Measurements from ENCODE around the gene SCARB1.

DNA sequence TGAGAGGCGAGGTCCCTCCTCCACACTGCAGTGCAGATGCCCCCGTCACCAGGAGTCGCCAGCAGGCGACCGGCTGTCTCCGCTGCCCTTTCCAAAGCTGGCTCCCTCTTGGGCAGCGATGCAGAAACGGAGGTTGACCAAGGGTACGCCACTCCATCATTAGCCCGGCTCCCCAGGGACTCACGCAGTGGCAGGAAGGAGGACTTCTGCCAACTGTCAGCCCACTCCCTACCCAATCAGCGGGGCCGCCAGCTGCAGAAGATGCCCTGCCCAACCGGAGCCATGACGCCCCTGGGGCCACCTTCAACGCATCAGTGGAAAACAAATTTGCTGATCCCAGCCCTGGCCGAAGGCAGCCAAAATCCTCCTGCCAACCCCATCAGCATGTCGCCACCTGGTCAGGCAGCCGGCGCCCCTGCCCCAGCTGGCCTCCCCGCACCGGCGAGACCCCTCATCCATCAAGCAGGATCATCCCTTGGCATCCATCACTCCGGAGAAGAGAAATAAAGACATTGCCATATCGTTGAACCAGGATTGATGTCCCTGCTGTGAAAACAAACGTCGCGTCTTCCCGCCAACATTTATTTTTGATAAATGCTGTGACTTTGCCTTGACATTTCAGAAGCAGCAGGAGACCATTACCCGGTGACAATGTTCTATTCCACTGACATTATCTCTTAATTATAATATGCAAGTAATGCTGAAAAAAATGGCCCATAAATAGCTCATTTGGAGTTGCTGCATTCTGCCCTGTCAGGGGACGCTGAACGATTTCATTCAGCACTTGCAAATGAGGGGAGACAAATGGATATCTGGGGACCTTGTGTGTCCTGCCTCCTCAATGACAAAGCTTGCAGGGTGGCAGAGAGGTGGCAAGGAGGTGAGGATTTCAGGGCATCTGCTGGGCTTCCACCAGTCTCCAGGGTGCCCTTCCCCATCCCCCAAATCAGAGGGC lies 105.1 kb downstream of the SCARB1 start:
- TF ChIP-seq, protein P1, sequence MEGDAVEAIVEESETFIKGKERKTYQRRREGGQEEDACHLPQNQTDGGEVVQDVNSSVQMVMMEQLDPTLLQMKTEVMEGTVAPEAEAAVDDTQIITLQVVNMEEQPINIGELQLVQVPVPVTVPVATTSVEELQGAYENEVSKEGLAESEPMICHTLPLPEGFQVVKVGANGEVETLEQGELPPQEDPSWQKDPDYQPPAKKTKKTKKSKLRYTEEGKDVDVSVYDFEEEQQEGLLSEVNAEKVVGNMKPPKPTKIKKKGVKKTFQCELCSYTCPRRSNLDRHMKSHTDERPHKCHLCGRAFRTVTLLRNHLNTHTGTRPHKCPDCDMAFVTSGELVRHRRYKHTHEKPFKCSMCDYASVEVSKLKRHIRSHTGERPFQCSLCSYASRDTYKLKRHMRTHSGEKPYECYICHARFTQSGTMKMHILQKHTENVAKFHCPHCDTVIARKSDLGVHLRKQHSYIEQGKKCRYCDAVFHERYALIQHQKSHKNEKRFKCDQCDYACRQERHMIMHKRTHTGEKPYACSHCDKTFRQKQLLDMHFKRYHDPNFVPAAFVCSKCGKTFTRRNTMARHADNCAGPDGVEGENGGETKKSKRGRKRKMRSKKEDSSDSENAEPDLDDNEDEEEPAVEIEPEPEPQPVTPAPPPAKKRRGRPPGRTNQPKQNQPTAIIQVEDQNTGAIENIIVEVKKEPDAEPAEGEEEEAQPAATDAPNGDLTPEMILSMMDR (IDR thresholded peaks at IDR 0.05): no peak
- TF ChIP-seq POLR2A (IDR thresholded peaks at IDR 0.05): no peak

All from body of pancreas (tissue), 4 donors.